ENCODE results near the gene ESR1.

DNA sequence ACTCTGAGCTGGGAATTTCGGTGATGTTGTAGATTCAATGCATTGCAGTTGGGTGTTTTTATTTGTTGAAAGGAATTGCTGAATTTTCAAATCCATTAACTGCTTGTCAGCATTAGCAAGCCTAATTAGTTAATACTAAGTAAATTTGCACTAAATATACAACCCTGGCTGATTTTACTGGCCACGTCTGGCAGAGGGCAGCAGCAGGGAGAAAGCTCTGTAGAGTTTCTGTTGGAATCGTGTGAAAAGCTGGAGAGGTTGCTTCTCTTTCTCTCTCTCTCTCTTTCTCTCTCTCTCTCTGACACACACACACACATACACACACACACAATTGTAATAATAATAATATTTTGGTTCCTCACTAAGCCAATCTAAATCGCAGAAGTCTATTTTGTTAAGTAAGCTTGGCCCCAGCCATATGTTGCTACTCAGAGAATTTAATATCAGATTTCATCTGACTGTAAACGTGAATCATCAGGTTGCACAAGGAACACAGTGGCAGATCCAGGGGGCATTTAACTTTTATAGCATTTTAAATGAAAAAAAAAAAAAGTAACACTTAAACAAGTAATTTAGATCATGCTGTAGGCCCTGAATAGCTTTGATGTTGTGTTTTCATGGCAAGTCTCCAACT is 289.5 kb downstream of the ESR1 start:
- TF ChIP-seq YY1 (IDR thresholded peaks at IDR 0.05; ENCODE audit: insufficient read depth, insufficient read length), result no peak
- no peak for TF ChIP-seq ZNF274 (IDR thresholded peaks at IDR 0.05; ENCODE audit: low read depth, low read length)
- no peak for TF ChIP-seq SUZ12 (IDR thresholded peaks at IDR 0.05; ENCODE audit: extremely low read depth, insufficient read depth, insufficient read length)
